AG09319 (cell line): ENCODE data around the gene DCTN3.

Source experiments
- DNase-seq: peaks from one replicate; pipeline ENCODE4 v3.0.0-alpha.2; 2010; ENCODE audit warnings: low read depth; ENCODE audit errors: extremely low read depth
- CTCF ChIP-seq: IDR thresholded peaks from 2 replicates; pipeline ENCODE4 v1.5.1; 2011; ENCODE audit warnings: low read depth, mild to moderate bottlenecking, inconsistent platforms, low read length, moderate library complexity

The DCTN3 gene

GRCh38 chr9:34588671-34589635 is 31.3 kb downstream of the DCTN3 start:
- DNase-seq: no peak
- TF ChIP-seq CTCF: no peak

GRCh38 chr9:34587271-34587670 is 33.0 kb downstream of the DCTN3 start:
- no peak for TF ChIP-seq CTCF
- DNase-seq: no peak

- TF ChIP-seq CTCF: no peak
- DNase-seq: no peak
Observed at GRCh38 chr9:34585946-34586669, 34.2 kb downstream of the DCTN3 start.

- no peak for TF ChIP-seq CTCF
- DNase-seq: no peak
Observed at GRCh38 chr9:34584970-34585369, 35.3 kb downstream of the DCTN3 start.

- no peak for DNase-seq
- TF ChIP-seq CTCF: no peak
Observed at GRCh38 chr9:34582787-34583186, 37.5 kb downstream of the DCTN3 start.

- no peak for DNase-seq
- TF ChIP-seq CTCF: no peak
Observed at GRCh38 chr9:34581318-34581717, 39.0 kb downstream of the DCTN3 start.

GRCh38 chr9:34580358-34580757 is 39.9 kb downstream of the DCTN3 start:
- no peak for DNase-seq
- TF ChIP-seq CTCF: no peak
